PC-9 (cell line): ENCODE measurements around the gene PTPN14.

Source experiments
- EZH2 ChIP-seq: fragments of 200-600 bp; sonication (generic); IDR thresholded peaks from 2 replicates; pipeline ENCODE4 v1.8.0; 2017; ENCODE audit warnings: antibody characterized with exemption, low read depth
- TF ChIP-seq, protein P1 (sequence below): fragments of 200-600 bp; sonication (generic); conservative IDR thresholded peaks from 2 replicates; pipeline ENCODE4 v1.6.1; 2017; ENCODE audit warnings: mixed run types, antibody characterized with exemption, mild to moderate bottlenecking, moderate library complexity

DNA sequence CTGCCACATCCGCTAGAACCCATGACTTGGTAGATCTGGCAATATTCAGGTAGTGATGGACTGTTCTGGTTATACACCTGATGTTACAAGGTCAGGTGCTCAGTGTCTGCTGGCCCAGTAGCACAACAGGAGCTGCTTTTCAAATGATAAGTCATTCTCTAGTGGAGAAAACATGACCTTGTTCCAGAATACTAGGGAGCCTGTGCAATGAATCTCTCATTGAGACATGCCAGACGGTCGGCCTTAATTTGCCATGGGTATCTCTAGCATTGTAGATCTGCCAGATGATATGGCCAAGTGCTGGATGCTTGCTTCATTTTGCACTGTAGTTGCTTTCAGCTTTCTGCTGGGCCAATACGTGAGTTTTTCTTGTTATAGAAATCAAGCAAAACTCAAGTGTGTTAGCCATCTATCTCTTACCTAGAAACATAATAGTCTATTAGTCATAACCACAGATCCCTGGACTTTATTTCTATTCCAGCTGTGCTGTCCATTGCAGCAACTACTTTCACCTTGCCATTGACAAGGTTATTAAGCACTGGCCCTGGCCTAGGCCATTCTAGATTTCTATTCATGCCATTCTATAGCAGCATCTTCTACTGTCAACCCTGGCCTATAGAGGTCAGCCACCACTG, 37.7 kb upstream of the PTPN14 start:
- no peak for TF ChIP-seq EZH2
- TF ChIP-seq, protein P1, sequence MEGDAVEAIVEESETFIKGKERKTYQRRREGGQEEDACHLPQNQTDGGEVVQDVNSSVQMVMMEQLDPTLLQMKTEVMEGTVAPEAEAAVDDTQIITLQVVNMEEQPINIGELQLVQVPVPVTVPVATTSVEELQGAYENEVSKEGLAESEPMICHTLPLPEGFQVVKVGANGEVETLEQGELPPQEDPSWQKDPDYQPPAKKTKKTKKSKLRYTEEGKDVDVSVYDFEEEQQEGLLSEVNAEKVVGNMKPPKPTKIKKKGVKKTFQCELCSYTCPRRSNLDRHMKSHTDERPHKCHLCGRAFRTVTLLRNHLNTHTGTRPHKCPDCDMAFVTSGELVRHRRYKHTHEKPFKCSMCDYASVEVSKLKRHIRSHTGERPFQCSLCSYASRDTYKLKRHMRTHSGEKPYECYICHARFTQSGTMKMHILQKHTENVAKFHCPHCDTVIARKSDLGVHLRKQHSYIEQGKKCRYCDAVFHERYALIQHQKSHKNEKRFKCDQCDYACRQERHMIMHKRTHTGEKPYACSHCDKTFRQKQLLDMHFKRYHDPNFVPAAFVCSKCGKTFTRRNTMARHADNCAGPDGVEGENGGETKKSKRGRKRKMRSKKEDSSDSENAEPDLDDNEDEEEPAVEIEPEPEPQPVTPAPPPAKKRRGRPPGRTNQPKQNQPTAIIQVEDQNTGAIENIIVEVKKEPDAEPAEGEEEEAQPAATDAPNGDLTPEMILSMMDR, result no peak
